ENCODE measurements around the gene INTS15. TPM values are rescaled to one million over a fixed set of nuclear protein-coding genes. Genes with fewer than 3 reads are reported as not detected.

The INTS15 gene
- total RNA-seq, 4 donors from 2014 or later: 21.3 to 34.5 (median 29.7) TPM

- H3K4me3 ChIP-seq (ENCODE audit: low read depth, poor library complexity, severe bottlenecking): no peak overlapping the region
- TF ChIP-seq CTCF (IDR thresholded peaks at IDR 0.05) (no peak), POLR2A (IDR thresholded peaks at IDR 0.05) (no peak)
- intact Hi-C loops (cut with DNase I; ENCODE audit: low total_unique reads): no loop called here
- WGBS, 2 donors: 41 to 46% methylated on average over 3 of the region's 3 CpGs
- DNase-seq (ENCODE audit: low spot score in 2 of 2): no peak
Measured at GRCh38 chr7:6559896-6560295, 29.9 kb upstream of the INTS15 start.

GRCh38 chr7:6562106-6562505 is 27.7 kb upstream of the INTS15 start:
- intact Hi-C loops (cut with DNase I; ENCODE audit: low total_unique reads): no loop called here
- no peak for DNase-seq (ENCODE audit: low spot score in 2 of 2)
- WGBS, 2 donors: 96 to 100% methylated on average over 1 of the region's 1 CpG
- no peak overlapping the region for H3K4me3 ChIP-seq (ENCODE audit: low read depth, poor library complexity, severe bottlenecking)
- TF ChIP-seq CTCF (IDR thresholded peaks at IDR 0.05) (no peak), POLR2A (IDR thresholded peaks at IDR 0.05) (no peak)

- intact Hi-C loops (cut with DNase I; ENCODE audit: low total_unique reads): no loop called here
- no peak for TF ChIP-seq CTCF (IDR thresholded peaks at IDR 0.05)
- no peak for TF ChIP-seq POLR2A (IDR thresholded peaks at IDR 0.05)
- WGBS, 2 donors: 63 to 67% methylated on average over 12 of the region's 12 CpGs
- no peak overlapping the region for H3K4me3 ChIP-seq (ENCODE audit: low read depth, poor library complexity, severe bottlenecking)
- no peak for DNase-seq (ENCODE audit: low spot score in 2 of 2)
Measured at GRCh38 chr7:6563936-6564770, 25.7 kb upstream of the INTS15 start.

- intact Hi-C loops (cut with DNase I; ENCODE audit: low total_unique reads): no loop called here
- TF ChIP-seq POLR2A (IDR thresholded peaks at IDR 0.05): no peak
- no peak for TF ChIP-seq CTCF (IDR thresholded peaks at IDR 0.05)
- 86 to 91% methylated on average over 4 of the region's 4 CpGs for WGBS, 2 donors
- no peak for DNase-seq (ENCODE audit: low spot score in 2 of 2)
- H3K4me3 ChIP-seq (ENCODE audit: low read depth, poor library complexity, severe bottlenecking): no peak overlapping the region
Measured at GRCh38 chr7:6565655-6566054, 24.2 kb upstream of the INTS15 start.

GRCh38 chr7:6567886-6568285 is 21.9 kb upstream of the INTS15 start:
- intact Hi-C loops (cut with DNase I; ENCODE audit: low total_unique reads): no loop called here
- WGBS, 2 donors: 81 to 89% methylated on average over 3 of the region's 3 CpGs
- H3K4me3 ChIP-seq (ENCODE audit: low read depth, poor library complexity, severe bottlenecking): no peak overlapping the region
- TF ChIP-seq POLR2A (IDR thresholded peaks at IDR 0.05) (no peak), CTCF (IDR thresholded peaks at IDR 0.05) (no peak)
- no peak for DNase-seq (ENCODE audit: low spot score in 2 of 2)
